Measurements from ENCODE around the gene CCT5.
A peak's percentile ranks its signal among the peaks of the same experiment; 100 is the strongest.

The CCT5 gene

GRCh38 chr5:10249948-10250805 lies at the start of gene CCT5:
Gene CCT5 (plus strand): TSS chr5:10250280. CDS start chr5:10250341, 61 bp downstream.
- DNase-seq (ENCODE audit: low spot score): peak; percentile 94

DNA sequence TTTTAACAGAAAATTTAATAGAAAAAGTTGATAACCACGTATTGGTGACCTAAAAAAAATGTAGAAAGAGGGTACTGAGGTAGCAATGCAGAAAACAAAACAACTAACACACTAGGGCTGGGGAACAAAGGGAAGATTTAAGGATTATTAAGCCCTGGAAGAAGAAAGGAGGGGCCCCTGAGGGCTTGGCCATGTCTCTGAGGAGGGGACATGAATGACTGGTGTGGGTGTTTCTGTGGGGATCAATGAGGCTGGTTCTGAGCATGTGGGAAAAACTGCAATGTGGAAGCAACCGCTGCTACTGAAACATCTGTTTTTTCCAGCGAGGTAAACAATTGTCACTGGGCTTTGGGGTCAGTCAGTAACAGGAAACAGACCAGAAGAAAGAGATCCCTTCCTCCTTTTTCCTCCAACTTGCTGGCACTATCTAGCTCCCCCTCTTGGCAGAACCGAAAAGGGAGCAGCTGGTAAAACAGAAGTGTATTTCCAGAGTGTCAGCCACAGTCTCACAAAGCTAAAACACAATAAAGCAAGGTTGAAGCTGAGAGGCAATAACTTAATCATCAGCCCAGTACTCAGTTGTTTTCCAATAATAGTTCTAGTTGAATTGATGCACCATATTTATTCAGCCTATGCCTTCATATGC lies 48.7 kb upstream of the CCT5 start:
- DNase-seq (ENCODE audit: low spot score): no peak

- DNase-seq (ENCODE audit: low spot score): no peak
Measured at GRCh38 chr5:10202089-10202910, 47.8 kb upstream of the CCT5 start.

- no peak for DNase-seq (ENCODE audit: low spot score)
Measured at GRCh38 chr5:10209004-10209403, 41.1 kb upstream of the CCT5 start.

- no peak for DNase-seq (ENCODE audit: low spot score)
Measured at GRCh38 chr5:10213316-10213715, 36.8 kb upstream of the CCT5 start.

DNA sequence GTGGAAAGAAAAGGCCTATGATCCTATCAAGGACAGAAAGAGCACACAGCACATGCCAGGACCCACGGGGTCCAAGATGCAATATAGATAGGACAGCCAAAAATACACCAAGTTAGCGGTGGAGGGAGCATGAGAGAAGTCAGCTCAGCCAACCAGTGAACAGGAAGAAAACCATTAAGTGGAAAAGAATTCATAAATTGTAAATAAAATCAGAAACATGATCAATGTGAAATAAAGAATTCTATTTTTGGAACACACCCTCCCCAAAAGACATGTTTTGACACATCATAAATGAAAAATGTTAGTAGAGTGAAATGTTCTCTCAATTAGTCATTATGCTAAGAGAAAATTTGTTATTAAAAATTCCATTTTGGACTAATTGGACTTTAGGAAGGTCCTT lies 36.0 kb upstream of the CCT5 start:
- DNase-seq (ENCODE audit: low spot score): no peak

DNA sequence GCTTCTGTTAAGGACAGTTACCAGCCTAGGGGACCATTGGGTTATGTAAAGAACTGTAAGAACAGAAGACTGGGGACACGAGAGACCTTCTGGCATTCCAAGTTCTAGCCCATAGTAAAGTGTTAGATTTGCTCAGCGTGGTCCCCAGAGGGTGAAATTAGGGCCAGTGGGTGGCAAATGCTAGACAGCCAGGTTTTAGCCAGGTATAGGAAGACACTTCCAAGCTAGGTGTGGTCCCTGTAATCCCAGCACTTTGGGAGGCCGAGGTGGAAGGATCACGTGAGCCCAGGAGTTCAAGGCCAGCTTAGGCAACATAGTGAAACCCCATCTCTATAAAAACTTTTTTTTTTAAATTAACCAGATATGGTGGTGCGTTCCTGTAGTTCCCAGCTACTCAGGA lies 34.7 kb upstream of the CCT5 start:
- no peak for DNase-seq (ENCODE audit: low spot score)

- DNase-seq (ENCODE audit: low spot score): no peak
Measured at GRCh38 chr5:10216107-10216506, 34.0 kb upstream of the CCT5 start.

DNA sequence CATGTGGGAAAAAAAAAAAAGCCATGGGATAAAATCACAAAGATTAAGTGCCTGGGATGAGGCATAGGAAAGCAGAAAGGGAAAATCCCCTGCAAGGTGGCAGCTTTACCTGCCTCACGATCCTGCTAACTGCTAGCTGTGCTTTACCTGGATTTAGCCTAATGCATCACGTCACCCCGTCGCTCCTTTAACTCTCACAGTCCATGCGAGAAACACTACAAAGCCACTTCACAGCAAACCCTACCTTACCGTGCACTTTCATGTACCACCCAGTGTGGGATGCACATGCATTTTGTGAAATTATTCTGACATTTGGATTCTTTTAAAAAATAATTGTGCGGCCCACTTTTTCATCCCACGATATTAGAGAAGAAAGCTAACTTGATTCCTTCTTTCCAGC lies 31.4 kb upstream of the CCT5 start:
- no peak for DNase-seq (ENCODE audit: low spot score)

- no peak for DNase-seq (ENCODE audit: low spot score)
Measured at GRCh38 chr5:10219068-10219467, 31.0 kb upstream of the CCT5 start.

DNA sequence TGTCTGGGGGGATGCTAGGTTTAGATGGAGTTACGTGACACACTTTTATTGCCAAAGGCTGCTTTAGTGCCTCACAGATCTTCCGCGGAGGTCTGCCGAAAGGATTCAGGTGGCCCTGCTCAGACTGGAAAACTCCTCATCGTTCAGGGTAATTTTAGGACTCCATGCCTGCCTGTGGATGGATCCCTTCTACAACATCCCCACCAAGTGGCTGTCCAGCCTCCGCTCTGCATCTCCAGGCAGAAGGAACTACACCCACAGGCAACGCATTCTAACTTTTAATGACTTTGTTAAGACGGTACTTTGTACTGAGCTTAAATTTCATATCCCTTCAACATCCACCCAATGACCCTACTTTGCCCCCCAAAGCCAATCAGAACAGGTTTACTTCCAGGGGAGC lies 29.8 kb upstream of the CCT5 start:
- no peak for DNase-seq (ENCODE audit: low spot score)

GRCh38 chr5:10222326-10222725 lies 27.8 kb upstream of the CCT5 start:
- DNase-seq (ENCODE audit: low spot score): no peak

GRCh38 chr5:10227379-10227778 lies 22.7 kb upstream of the CCT5 start:
- no peak for DNase-seq (ENCODE audit: low spot score)

GRCh38 chr5:10228288-10228687 lies 21.8 kb upstream of the CCT5 start:
- DNase-seq (ENCODE audit: low spot score): no peak

DNA sequence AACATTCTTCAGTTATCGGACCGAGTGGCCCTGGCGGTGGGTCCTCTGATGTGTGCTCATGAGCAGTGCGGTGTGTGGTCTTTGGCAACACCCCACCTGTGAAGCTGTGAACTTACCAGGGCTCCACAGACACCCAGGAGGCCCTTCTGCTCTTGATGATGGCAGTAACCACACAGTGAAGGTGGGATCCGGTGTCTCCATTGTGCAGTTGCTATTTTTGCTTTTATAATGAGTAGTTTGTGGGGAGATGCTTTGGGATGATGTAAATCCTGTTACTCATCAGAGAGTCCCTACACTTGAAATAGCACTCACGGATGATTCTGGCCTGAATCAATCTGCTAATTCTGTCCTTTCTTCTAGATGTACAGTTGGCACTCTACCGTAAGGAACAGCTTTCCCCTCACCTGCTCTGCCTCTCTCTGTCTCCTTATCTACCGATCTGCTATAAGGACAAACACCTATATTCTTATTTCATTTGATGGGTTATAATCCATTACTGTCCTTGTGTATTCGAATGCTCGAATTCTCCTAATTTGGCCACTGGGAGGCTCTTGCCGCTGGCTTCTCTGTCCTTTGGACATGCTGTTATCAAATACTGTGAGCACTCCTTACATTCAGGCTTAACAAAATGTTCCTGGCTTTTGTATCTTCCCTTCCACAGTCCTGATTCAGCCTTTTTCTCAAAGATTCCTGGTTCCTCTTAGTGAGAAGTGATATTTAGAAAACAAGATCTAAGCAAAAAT lies 20.6 kb upstream of the CCT5 start:
- no peak for DNase-seq (ENCODE audit: low spot score)

DNA sequence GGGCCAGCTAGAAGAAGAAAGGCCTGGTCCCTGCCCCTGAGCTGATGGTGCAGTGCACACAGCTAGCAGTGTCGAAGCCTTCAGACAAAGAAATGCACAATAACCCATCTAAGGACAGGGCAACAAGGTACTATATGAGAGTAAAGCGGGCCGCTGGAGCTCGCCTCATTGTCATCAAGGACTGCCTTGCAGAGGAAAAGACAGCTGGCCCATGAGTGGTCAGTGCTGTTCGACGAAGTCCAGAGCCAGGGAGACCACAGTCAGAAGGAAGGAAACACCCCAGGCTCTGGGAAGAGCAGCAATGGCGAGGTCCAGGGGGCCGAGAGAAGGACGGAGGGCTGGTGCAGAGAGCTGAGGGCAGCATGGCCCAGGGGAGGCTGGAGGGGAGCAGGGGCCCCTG lies 17.7 kb upstream of the CCT5 start:
- no peak for DNase-seq (ENCODE audit: low spot score)

- DNase-seq (ENCODE audit: low spot score): no peak
Measured at GRCh38 chr5:10233011-10233410, 17.1 kb upstream of the CCT5 start.

DNA sequence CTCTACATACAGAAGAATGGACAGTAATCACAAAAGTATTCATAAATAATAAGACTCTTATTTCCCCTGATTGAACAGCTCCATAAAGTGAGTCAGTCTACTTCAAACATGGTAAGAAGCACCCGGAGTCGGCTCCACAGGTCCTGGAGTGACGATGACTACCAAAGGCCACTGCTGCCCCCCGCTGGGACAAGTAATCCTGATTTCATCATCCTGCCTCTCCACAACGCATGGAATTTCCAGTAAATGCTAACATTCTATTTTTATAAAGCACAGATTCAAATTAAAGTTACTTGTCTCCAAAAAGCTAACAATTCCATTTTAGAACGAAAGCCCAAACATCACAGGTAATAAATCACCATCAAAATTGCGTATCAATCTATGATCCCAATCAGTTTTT lies 16.6 kb upstream of the CCT5 start:
- no peak for DNase-seq (ENCODE audit: low spot score)

DNA sequence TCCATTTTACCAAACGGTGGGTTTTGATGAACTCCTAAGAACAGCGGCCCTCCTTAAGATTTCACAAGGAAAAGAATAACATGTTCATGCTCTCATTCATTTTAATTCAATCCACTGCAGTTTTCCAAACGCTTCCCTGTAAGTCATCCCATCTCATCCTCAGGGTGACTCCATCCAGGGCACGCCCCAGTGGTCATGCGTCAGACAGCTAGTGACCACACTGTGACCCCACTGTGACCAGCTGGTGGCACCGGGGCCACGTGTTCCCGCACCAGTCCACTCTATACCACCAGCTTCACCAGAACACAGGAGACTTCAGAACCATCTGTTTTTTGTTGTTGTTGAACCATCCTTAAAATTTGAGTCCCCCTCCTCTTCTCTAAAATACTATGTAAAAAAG lies 14.7 kb upstream of the CCT5 start:
- DNase-seq (ENCODE audit: low spot score): no peak

DNA sequence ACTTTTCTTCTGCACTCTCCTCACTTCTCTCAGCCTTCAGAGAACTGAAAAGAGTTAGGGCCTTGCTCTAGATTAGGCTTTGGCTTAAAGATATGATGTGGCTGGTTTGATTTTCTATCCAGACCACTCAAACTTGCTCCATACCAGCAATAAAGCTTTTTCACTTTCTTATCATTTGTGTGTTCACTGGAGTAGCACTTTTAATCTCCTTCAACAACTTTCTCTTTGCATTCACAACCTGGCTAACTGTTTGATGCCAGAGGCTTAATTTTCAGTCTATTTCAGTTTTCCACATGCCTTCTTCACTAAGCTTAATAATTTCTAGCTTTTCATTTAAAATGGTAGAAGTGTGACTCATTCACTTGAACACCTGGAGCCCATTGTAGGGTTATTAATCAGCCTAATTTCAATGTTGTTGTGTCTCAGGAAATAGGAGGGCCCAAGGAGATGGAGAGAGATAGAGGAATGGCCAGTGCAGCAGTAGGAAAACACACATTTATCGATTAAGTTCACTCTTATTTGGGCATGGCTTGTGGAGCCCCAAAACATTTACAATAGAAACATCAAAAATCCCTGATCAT lies 6.3 kb upstream of the CCT5 start:
- DNase-seq (ENCODE audit: low spot score): no peak

DNA sequence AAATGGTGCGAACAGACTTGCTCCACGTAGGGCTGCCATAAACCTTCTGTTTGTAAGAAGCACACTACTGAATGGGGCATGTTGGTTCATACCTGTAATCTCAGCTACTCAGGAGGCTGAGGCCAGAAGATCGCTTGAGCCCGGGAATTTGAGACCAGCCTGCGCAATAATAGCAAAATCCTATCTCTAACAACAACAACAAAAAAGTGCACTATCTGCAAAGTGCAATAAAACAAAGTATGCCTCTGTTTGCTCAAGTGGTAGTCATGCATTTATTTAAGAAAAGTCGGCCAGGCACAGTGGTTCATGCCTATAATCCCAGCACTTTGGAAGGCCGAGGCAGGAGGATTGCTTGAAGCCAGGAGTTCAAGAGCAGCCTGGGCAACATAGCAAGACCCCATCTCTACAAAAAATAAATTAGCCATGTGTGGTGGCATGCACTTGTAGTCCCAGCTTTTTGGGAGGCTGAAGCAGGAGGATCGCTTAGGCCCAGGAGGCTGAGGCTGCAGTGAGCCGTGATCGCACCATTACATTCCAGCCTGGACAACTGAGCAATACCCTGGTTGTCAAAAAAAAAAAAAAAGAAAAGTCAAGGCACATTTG lies 5.6 kb upstream of the CCT5 start:
- DNase-seq (ENCODE audit: low spot score): no peak
